ENCODE results near the gene PGGHG. TPM values are rescaled to one million over a fixed set of nuclear protein-coding genes. Genes with fewer than 3 reads are reported as not detected.

PGGHG gene
- polyA plus RNA-seq, 1 donor (not counting 4 experiments of a cell fraction or from before 2014, with no cell fraction given) = 4.3 TPM

DNA sequence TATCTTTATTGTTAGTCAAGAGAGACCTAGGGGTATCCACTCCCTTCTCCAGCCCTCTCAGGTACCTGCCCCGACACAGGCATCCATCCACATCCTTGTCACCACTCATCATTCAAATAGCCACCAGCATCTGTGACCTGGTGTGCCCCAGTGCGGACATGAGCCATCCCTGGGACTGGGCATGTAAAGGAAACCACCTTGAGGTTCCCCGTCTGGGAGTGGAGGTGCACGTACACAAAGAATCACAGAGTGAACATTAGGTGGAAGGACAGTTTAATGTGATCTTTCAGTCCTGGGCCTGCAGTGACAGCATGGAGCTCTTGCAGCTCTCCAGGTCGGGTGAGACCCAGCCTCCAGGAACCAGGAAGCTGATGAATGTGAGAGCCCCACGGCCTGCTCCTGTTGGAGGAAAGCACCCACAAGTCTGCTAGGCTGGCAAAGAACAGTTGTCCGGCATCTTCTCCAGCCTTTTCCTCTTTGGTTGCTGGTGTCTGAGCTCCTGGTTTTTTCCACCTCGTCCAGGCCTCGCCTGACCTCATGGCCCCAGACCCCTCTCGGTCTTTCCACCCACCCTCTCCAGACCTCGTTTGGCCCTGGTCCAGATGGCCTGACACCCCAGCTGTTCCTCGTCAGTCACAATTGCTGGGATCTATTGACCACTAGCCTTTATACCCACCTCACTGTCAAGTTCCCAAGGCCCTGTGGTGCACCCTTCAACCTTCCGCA lies 35.6 kb upstream of the PGGHG start:
- dilution Hi-C loops (cut with MboI; ENCODE audit: extremely low pct_ligation_motif_present, low sequenced_read_pairs) = no loop called here
- no peak overlapping the region for H3K27ac ChIP-seq (ENCODE audit: control insufficient read depth, insufficient read depth, low read length)
- H3K79me2 ChIP-seq (ENCODE audit: control insufficient read depth, insufficient read depth, low read length) = no peaks in the 10 kb centered on the region
- H3K4me2 ChIP-seq (ENCODE audit: control insufficient read depth, extremely low read depth, insufficient read depth, low read depth, low read length) = no peak overlapping the region
- DNase-seq (ENCODE audit: low read depth, low spot score) = no peak
- no peaks in the 10 kb centered on the region for H4K20me1 ChIP-seq (ENCODE audit: control insufficient read depth, extremely low read depth, insufficient read depth, low read length)
- peaks cover 28 to 32% of the 10 kb centered on the region in 2 experiments for H3K36me3 ChIP-seq (ENCODE audit: control insufficient read depth in 2 of 2, extremely low read depth in 1 of 2, insufficient read depth in 2 of 2, low read length in 2 of 2)
- H3K9me1 ChIP-seq (ENCODE audit: control insufficient read depth, extremely low read depth, insufficient read depth, low read length) = no peaks in the 10 kb centered on the region
- no peak overlapping the region for H2AFZ ChIP-seq (ENCODE audit: control insufficient read depth, low read length)
- no peak overlapping the region for H3K4me3 ChIP-seq (ENCODE audit: control insufficient read depth in 2 of 3, extremely low read depth in 1 of 3, insufficient read depth in 2 of 3, low read depth in 1 of 3, low read length in 3 of 3)
- no peaks in the 10 kb centered on the region for H3K27me3 ChIP-seq (ENCODE audit: control insufficient read depth, extremely low read depth, insufficient read depth, low read length)
- TF ChIP-seq, protein P1, sequence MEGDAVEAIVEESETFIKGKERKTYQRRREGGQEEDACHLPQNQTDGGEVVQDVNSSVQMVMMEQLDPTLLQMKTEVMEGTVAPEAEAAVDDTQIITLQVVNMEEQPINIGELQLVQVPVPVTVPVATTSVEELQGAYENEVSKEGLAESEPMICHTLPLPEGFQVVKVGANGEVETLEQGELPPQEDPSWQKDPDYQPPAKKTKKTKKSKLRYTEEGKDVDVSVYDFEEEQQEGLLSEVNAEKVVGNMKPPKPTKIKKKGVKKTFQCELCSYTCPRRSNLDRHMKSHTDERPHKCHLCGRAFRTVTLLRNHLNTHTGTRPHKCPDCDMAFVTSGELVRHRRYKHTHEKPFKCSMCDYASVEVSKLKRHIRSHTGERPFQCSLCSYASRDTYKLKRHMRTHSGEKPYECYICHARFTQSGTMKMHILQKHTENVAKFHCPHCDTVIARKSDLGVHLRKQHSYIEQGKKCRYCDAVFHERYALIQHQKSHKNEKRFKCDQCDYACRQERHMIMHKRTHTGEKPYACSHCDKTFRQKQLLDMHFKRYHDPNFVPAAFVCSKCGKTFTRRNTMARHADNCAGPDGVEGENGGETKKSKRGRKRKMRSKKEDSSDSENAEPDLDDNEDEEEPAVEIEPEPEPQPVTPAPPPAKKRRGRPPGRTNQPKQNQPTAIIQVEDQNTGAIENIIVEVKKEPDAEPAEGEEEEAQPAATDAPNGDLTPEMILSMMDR (optimal IDR thresholded peaks at IDR 0.05 in 1 of 3, IDR thresholded peaks at IDR 0.05 in 1 of 3, conservative IDR thresholded peaks at IDR 0.05 in 1 of 3; ENCODE audit: extremely low read depth in 1 of 3, insufficient read depth in 2 of 3, low read length in 3 of 3) = no peak
- TF ChIP-seq EZH2 (IDR thresholded peaks at IDR 0.05; ENCODE audit: low read length) = no peak
- H3K9me3 ChIP-seq (ENCODE audit: control insufficient read depth, low read depth, low read length) = no peaks in the 10 kb centered on the region
- H3K9ac ChIP-seq (ENCODE audit: control insufficient read depth, extremely low read depth, insufficient read depth, low read length) = no peak overlapping the region
- H3K4me1 ChIP-seq (ENCODE audit: control insufficient read depth, extremely low read depth, insufficient read depth, low read length) = no peaks in the 10 kb centered on the region
- FAIRE-seq = no peak

DNA sequence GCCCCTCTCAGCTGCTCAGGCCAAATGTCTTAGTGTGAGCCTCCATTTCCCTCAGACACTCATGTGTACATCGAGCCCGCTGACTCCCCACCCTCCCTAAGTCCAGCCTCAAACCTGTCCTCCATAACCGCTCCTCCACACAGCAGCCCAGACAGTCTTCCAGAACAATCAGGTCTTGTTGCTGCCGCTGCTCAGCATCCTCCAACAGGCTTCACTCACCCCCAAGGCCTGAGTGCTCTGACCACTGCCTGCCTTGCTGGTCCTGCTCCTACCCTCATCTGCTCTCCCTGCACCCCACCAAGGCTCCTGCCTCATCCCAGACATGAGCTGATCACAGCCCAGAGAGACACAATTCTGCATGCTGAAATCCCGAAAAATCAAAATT lies 35.0 kb upstream of the PGGHG start:
- H3K9ac ChIP-seq (ENCODE audit: control insufficient read depth, extremely low read depth, insufficient read depth, low read length) = no peak overlapping the region
- no peaks in the 10 kb centered on the region for H3K4me1 ChIP-seq (ENCODE audit: control insufficient read depth, extremely low read depth, insufficient read depth, low read length)
- H2AFZ ChIP-seq (ENCODE audit: control insufficient read depth, low read length) = no peak overlapping the region
- FAIRE-seq (no peak), DNase-seq (ENCODE audit: low read depth, low spot score) (no peak)
- TF ChIP-seq, protein P1 (optimal IDR thresholded peaks at IDR 0.05 in 1 of 3, IDR thresholded peaks at IDR 0.05 in 1 of 3, conservative IDR thresholded peaks at IDR 0.05 in 1 of 3; ENCODE audit: extremely low read depth in 1 of 3, insufficient read depth in 2 of 3, low read length in 3 of 3) = no peak
- no peak for TF ChIP-seq EZH2 (IDR thresholded peaks at IDR 0.05; ENCODE audit: low read length)
- no peaks in the 10 kb centered on the region for H3K9me1 ChIP-seq (ENCODE audit: control insufficient read depth, extremely low read depth, insufficient read depth, low read length)
- no peak overlapping the region for H3K27ac ChIP-seq (ENCODE audit: control insufficient read depth, insufficient read depth, low read length)
- H3K4me2 ChIP-seq (ENCODE audit: control insufficient read depth, extremely low read depth, insufficient read depth, low read depth, low read length) = no peak overlapping the region
- no peak overlapping the region for H3K4me3 ChIP-seq (ENCODE audit: control insufficient read depth in 2 of 3, extremely low read depth in 1 of 3, insufficient read depth in 2 of 3, low read depth in 1 of 3, low read length in 3 of 3)
- H3K79me2 ChIP-seq (ENCODE audit: control insufficient read depth, insufficient read depth, low read length) = no peaks in the 10 kb centered on the region
- no peaks in the 10 kb centered on the region for H4K20me1 ChIP-seq (ENCODE audit: control insufficient read depth, extremely low read depth, insufficient read depth, low read length)
- no peaks in the 10 kb centered on the region for H3K9me3 ChIP-seq (ENCODE audit: control insufficient read depth, low read depth, low read length)
- peaks cover 25 to 27% of the 10 kb centered on the region in 2 experiments for H3K36me3 ChIP-seq (ENCODE audit: control insufficient read depth in 2 of 2, extremely low read depth in 1 of 2, insufficient read depth in 2 of 2, low read length in 2 of 2)
- no peaks in the 10 kb centered on the region for H3K27me3 ChIP-seq (ENCODE audit: control insufficient read depth, extremely low read depth, insufficient read depth, low read length)
- dilution Hi-C loops (cut with MboI; ENCODE audit: extremely low pct_ligation_motif_present, low sequenced_read_pairs) = no loop called here

All from keratinocyte (primary cell).